Measurements from ENCODE around the gene PTPMT1.
"Not testable (repeated sequence)": the region's sequence is repeated elsewhere in the genome, so short reads cannot be mapped to it uniquely, and the experiment has no call there.

Gene PTPMT1, protein sequence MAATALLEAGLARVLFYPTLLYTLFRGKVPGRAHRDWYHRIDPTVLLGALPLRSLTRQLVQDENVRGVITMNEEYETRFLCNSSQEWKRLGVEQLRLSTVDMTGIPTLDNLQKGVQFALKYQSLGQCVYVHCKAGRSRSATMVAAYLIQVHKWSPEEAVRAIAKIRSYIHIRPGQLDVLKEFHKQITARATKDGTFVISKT

DNA sequence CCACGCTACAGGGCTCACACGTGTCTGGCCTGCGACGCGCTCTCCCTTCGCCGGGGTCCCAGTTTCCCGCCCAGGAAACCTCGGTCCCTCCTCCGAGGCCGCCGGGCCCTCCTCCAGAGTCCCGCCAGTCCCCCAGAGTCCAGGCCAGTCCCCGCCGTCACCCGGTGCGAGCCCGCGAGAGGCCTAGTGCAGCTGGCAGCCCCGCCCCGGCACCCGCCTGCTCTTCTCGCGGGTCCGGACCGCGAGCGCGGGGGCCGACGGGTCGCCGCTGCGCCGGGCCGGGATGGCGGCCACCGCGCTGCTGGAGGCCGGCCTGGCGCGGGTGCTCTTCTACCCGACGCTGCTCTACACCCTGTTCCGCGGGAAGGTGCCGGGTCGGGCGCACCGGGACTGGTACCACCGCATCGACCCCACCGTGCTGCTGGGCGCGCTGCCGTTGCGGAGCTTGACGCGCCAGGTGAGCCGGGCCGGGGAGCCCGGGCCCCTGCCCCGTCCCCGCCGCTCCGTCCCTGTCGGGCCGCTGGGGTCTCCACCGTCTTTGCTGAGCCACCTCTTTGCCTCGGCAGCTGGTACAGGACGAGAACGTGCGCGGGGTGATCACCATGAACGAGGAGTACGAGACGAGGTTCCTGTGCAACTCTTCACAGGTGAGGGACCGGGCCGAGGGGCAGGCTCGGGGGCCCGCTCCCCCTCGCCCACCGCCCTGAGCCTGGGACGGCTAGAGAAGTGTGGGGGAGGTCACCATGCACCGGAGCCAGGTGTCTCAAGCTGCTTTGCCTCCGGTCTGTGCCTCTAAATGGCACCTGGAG lies at the start of gene PTPMT1:
Gene PTPMT1 (plus strand): TSS at position 260 of the 809 bp plus-strand sequence. CDS start 24 bp downstream, at position 284.
- DNase-seq: no peak

DNA sequence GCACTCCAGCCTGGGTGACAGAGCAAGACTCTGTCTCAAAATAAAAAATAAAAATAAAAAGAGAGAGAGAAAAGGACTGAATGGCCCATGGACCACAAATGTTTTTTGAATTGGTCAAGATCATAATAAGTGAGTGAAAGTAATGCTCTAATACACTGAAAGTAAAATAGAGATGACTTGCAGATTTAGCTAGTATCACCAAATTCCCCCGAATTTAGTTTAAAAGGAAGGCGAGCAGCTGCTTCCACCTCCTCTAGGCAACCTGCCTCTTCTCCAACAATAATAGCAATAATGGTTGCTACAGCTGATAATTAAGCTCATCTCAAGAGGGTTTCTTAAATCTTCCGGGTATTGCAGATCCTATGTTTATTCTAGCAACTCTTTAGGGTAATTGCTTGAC lies 49.2 kb upstream of the PTPMT1 start:
- DNase-seq: no peak

DNA sequence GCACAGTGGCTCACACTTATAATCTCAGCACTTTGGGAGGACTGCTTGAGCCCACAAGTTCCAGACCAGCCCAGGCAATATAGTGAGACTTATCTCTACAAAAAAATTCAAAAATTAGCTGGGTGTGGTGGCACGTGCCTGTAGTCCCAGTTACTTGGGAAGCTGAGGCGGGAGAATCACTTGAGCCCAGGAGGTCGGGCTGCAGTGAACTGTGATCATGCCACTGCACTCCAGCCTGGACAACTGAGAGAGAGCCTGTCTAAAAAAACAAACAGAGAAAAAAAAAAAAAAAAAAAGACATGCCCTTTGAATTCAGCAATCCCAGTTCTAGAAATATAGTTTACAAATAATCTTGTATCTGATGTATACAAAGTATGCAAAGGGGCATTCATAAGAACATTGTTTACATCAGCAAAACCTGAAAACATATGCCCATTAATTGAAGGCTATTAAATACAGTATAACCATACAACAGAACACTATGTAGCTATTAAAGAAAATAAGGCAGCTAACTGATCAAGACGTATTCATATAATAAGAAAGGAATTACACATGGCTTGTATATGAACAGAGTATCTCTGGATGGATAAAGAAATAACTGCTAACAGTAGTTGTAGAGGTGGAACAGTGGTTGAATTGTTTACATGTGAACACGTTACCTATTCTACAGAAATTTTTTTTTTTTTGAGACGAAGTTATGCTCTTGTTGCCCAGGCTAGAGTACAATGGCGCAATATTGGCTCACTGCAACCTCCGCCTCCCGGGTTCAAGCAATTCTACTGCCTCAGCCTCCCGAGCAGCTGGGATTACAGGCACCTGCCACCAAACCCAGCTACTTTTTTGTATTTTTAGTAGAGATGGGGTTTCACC lies 48.2 kb upstream of the PTPMT1 start:
- DNase-seq: no peak

GRCh38 chr11:47518212-47518964 lies 47.0 kb upstream of the PTPMT1 start:
- DNase-seq: no peak

DNA sequence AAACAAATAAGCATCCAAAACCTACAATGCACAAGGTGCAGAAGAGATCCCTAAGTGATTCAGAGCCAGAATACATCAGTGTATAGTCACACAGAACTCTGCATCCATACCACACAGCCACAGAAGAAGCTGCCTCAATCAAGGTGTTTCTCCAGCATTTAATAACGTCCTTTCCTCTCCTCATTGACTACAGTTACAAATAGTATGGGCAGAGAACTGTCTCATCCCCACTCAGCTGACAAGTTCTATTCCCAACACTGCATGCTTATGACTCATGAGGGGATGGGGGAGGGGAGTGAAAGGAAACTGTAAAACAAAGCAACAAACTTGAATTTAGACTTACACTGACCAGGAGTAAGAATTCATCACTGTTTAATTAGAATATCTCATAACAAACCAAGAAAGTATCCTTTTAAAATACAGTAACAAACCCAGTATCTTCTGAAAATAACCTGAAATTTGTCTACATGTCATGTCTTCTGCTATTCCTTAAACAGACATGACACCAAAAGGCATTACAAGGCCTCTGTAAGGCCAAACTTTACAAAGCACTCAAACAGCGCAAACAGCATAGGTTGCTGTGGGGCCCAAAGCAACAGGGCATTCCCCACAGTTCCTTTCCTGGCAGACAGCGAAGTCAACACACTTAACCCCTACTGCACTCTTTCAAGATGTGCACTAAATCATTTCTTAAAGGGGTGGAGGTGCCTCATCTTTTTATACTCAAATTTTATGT lies 41.7 kb upstream of the PTPMT1 start:
- no peak for DNase-seq

DNA sequence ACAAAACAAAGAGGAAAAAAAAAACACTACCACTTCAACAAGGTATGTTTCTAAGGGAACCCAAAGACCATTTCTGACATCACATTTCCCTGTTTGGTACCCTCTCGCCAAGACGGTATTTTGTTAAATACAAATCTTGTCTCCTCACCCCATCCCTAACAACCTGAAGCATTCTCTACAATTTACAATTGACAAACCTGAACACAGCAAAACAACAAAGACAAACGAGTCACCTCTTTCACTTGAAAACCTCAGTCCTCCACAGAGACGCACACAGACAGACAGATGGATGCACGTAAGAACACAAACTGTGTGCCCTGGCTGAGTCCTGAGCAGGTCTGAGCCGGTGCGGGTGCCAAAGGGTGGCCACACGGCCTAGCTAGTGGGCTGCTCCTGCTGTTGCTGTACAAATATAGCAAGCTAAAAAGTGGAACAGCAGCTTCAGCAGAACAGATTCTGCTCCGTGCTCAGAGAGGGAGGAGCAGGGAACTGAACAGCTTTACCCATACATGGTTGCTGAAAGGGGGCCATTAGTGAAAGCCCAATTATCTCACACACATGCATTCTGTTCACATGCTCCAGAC lies 41.0 kb upstream of the PTPMT1 start:
- no peak for DNase-seq

DNA sequence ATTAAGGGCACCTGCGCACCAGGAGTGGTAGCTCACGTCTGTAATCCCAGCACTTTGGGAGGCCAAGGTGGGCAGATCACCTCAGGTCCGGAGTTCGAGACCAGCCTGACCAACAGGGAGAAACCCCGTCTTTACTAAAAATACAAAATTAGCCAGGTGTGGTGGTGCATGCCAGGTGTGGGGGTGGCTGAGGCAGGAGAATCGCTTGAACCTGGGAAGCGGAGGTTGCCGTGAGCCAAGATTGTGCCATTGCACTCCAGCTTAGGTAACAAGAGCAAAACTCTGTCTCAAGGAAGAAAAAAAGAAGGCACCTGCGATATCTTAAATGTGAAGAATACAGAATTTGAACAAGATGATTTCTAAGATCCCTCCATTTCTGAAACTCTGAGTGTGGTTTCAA lies 39.4 kb upstream of the PTPMT1 start:
- not testable (repeated sequence) for DNase-seq

- DNase-seq: no peak
These were observed 38.2 kb upstream of the PTPMT1 start for GRCh38 chr11:47527186-47527585.

- no peak for DNase-seq
These were observed 35.4 kb upstream of the PTPMT1 start for GRCh38 chr11:47529951-47530350.

GRCh38 chr11:47530721-47531120 lies 34.7 kb upstream of the PTPMT1 start:
- DNase-seq: not testable (repeated sequence)

DNA sequence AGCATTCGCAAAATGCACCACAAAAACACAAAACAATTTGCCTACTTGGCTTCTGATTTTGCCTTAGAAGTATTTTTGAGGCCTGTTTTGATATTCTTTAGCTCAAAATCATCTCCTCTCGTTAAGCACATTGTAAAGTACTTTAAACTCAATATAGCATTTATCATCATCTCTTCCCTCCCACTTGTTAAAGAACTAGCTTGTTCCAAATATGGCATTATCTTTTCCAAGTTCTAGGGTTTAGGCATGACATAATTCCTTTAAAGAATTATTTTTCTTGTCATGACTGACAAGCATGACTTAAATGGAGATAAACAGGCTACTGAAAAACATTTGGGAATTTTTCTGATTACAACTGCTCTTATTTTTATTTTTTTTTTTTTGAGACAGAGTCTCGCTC lies 33.7 kb upstream of the PTPMT1 start:
- DNase-seq: no peak

- no peak for DNase-seq
These were observed 32.7 kb upstream of the PTPMT1 start for GRCh38 chr11:47532597-47533213.

DNA sequence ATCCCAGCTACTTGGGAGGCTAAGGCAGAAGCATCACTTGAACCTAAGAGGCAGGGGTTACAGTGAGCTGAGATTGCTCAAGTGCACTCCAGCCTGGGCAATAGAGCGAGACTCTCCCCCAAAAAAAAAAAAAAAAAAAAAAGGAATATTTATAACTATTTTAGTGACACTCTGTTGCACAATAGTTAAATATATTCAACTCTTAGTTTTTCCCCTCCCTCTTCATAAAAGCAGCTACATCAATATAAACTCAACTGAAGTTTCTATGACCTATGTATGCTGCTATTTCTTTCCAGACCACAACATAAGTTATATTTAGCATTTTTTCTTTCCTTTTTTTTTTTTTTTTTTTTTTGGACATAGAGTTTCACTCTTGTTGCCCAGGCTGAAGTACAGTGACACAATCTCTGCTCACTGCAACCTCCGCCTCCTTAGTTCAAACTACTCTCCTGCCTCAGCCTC lies 31.7 kb upstream of the PTPMT1 start:
- DNase-seq: no peak

DNA sequence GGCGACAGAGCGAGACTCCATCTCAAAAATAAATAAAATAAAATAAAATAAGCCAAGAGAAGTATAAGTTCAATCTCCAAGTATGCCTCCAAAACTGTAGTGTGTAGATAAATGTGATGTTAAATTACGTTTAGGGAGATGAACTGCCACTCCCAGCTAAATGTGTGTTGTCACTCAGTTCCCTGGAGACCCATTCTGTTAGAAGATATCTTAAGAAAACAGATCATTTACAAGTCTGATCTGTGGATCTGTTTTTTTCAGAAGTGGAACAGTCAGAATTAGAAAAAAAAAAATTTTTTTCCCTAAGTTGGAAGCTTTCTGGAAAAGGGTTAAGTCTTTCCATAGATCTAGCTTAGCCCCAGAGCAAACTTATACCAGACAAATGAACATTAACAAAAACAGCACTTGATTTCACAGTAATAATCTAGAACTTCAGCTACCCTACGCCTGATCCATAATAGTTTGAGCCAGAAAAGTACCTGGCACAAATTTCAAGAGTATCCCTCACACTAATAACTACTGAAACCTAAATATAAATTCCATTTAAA lies 30.6 kb upstream of the PTPMT1 start:
- no peak for DNase-seq

DNA sequence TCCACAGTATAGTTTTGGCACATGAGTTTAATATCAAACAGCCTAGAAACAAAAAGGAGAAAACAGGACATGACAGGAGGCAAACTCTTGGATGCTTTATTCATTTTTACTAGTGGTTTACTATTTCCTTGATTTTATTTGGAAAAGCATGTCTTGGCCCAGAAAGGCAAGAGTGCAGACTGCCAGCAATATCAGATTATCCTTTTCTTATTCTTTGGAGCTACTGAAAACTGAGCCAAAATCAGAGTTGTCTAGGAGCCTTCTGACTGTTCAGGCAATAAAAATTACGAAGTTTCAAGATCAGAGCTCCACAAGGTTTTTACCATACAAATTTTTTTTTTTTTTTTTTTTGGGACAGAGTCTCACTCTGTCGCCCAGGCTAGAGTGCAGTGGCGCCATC lies 28.5 kb upstream of the PTPMT1 start:
- no peak for DNase-seq

DNA sequence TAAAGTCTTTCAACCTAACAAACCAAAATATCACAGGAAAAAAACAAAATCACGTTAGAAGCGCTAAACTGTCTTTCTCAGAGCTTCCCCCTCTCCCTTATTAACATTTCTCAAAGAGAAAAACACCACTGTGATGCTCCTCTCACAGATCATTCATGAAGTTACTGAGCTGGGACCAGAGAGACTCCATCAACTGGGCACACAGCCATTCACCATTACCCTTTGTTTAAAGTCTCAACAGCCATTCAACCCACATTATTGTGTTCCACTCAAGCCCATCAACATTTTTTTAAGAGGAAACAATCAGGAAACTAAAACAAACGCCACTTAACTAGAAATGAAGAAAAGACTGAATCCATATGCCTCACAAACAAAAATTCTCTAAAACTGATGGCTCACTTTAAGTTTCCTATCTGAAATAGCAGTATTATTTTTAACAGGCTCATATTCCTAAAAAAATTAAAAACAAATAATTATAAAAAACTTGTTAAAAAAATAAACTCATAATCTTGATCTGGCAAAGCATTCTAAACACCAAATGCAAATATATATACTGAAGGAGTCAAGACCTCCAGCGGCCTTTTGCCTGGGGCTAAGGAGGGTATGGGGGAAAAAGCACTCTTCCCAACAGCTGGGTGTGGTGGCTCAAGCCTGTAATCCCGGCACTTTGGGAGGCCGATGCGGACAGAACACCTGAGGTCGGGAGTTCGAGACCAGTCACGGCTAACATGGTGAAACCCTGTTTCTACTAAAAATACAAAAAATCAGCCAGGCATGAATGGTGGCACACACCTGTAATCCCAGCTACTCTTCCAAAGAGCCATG lies 26.4 kb upstream of the PTPMT1 start:
- peak; percentile 40 for DNase-seq

DNA sequence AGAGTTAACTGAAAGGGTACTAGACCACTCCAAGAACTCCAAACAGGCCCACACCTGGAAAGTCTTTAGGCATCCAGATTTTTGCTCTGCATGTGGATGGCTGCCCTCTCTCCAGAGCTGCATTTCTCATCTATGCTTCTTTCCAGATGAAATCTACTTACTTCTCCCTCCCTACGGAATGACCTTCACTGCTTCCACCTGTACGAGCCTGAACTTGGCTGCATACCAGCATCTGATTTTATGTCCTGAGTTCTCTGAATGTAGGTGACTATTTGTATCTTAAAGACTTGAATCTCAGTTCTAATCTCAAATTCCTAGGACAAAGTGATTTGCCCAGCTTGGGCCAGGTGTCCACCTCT lies 25.7 kb upstream of the PTPMT1 start:
- no peak for DNase-seq

DNA sequence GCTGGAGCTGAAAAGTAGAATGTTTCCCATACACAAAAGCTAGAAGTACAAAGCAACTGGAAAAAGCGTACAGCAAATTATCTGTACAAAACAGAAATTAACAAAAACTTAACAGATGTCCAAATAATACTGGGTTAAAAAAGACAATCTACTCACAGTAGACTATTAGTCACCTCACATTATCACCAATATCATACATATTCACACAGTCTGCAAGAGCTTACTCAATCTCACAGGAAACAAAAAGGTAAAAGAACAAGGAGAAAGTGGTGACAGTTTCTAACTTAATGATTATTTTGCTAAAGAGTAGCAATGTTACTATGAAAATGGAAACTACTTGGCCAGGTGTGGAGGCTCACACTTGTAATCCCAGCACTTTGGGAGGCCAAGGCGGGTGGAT lies 24.3 kb upstream of the PTPMT1 start:
- DNase-seq: no peak

DNA sequence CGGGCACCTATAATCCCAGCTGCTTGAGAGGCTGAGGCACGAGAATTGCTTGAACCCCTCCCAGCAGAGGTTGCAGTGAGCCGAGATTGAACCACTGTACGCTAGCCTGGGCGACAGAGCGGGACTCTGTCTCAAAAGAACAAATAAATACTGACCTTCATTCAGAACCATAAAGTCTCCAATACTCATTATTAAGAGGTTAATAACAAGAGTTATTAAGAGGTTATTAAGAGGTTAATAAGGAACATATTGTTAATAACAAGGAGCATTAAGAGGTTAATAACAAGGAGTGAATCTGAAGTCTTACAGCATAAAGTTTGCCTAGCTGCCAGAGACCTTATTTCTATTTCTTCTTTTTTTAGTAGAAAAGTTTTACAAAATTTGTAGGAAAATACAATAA lies 20.1 kb upstream of the PTPMT1 start:
- no peak for DNase-seq

DNA sequence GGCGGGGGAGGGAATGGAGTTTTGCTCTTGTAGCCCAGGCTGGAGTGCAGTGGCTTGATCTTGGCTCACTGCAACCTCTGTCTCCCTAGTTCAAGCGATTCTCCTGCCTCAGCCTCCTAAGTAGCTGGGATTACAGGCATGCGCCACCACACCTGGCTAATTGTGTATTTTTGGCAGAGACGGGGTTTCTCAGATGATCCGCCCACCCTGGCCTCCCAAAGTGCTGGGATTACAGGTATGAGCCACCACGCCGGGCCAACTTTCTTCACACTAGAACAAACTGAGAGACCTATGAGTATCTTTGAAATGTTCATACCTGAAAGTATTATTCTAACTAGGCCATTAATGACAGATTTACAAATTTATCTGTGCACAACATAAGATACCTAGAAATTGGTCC lies 19.1 kb upstream of the PTPMT1 start:
- DNase-seq: not testable (repeated sequence)

Measured in NCI-H187 treated with DMSO at 0.1 percent for 48 hours (cell line).